ENCODE results near the gene PAF1. TPM values are rescaled to one million over a fixed set of nuclear protein-coding genes. Genes with fewer than 3 reads are reported as not detected.

Gene PAF1
- total RNA-seq, 1 experiment from 2014 or later: 38.0 TPM

DNA sequence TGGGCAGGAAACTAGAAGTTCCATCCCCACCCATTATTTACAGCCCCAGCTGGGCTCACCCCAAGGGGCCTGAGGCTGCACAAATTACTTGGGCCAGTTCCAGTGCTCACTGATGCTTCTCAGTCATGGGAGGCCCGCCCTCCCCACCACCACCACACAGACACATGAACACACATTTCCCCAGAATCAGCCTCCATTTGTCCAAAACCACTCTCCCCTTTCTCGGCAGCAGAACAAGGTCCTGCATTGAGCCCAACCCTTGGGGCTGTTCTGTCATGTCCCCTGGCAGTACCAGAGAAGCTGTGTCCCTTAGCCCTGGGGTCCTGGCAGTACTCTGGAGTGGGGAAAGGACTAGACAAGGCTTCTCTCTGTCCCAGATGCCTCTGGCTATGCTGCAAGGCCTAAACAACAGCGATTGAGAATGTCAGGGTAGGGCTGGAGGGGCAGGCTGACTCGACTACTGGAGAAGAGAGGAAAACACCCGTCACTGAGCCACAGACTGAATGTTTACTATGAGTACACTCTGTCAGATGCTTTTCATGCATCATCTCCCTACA lies 26.9 kb downstream of the PAF1 start:
- Mint-ChIP-seq H3K9me3 (no peaks in the 10 kb centered on the region), H3K27ac (peak overlapping the region in 1 of 3 experiments; percentile 63; a peak in 1 of 7 replicates), H3K36me3 (ENCODE audit: insufficient read depth in 1 of 3, low read depth in 3 of 3) (peaks cover 22 to 71% (median 52%) of the 10 kb centered on the region in 3 experiments; a peak in 6 of 7 replicates), H3K27me3 (ENCODE audit: low read depth) (no peaks in the 10 kb centered on the region; the same call in none of the 2 replicates), H3K4me3 (peak overlapping the region in 1 of 2 experiments; percentile 40; a peak in 1 of 5 replicates), H3K4me1 (no peaks in the 10 kb centered on the region)
- Histone ChIP-seq H3K27me3 (ENCODE audit: insufficient read depth, low read length) (no peaks in the 10 kb centered on the region), H3K4me1 (ENCODE audit: insufficient read depth, low read length) (no peaks in the 10 kb centered on the region), H3K9me3 (ENCODE audit: control insufficient read depth, low read depth, low read length) (no peaks in the 10 kb centered on the region), H3K4ac (ENCODE audit: low read depth, low read length) (no peak overlapping the region), H3K9ac (ENCODE audit: extremely low read depth, insufficient read length, low read length) (no peak overlapping the region), H4K8ac (replicated peaks; ENCODE audit: insufficient read length, low read depth, low read length) (no peak overlapping the region), H4K91ac (ENCODE audit: insufficient read length, low read depth, low read length) (no peak overlapping the region), H2BK12ac (ENCODE audit: insufficient read length, low read depth, low read length) (no peak overlapping the region), H2AFZ (ENCODE audit: low read length) (no peak overlapping the region), H3K14ac (ENCODE audit: insufficient read depth, low read length) (no peak overlapping the region; the same call in 1 of the 2 replicates), H2AK5ac (ENCODE audit: insufficient read length, low read length) (no peak overlapping the region), H3K79me1 (ENCODE audit: insufficient read depth, low read depth, low read length, poor library complexity, severe bottlenecking) (no peaks in the 10 kb centered on the region), H3K27ac (ENCODE audit: insufficient read length, low read depth, low read length) (no peak overlapping the region), H2BK20ac (ENCODE audit: low read depth, low read length, poor library complexity, severe bottlenecking) (no peak overlapping the region), H4K5ac (ENCODE audit: insufficient read length, low read depth, low read length) (no peak overlapping the region), H2BK15ac (ENCODE audit: low read depth, low read length) (no peak overlapping the region), H4K20me1 (ENCODE audit: control insufficient read depth, insufficient read depth, insufficient read length) (no peaks in the 10 kb centered on the region), H3K23ac (ENCODE audit: insufficient read length, low read depth, low read length) (no peak overlapping the region), H3K79me2 (ENCODE audit: insufficient read depth, low read length) (no peaks in the 10 kb centered on the region), H2BK5ac (ENCODE audit: insufficient read length, low read length) (no peak overlapping the region), H2BK120ac (ENCODE audit: low read depth, low read length, poor library complexity, severe bottlenecking) (no peak overlapping the region), H3K4me2 (ENCODE audit: insufficient read depth, insufficient read length, low read length) (no peak overlapping the region), H3K23me2 (ENCODE audit: insufficient read length, low read depth, low read length, poor library complexity, severe bottlenecking) (no peaks in the 10 kb centered on the region), H3T11ph (ENCODE audit: low read length) (no peak overlapping the region), H3K56ac (ENCODE audit: insufficient read length, low read depth, low read length) (no peak overlapping the region), H3K18ac (ENCODE audit: insufficient read length, low read depth, low read length) (no peak overlapping the region)
- DNase-seq: no peak
- WGBS (ENCODE audit: extremely low coverage, insufficient read length, low lambda C conversion rate): no CpG with 5 or more reads among the region's 5 CpGs
- TF ChIP-seq, protein P1, sequence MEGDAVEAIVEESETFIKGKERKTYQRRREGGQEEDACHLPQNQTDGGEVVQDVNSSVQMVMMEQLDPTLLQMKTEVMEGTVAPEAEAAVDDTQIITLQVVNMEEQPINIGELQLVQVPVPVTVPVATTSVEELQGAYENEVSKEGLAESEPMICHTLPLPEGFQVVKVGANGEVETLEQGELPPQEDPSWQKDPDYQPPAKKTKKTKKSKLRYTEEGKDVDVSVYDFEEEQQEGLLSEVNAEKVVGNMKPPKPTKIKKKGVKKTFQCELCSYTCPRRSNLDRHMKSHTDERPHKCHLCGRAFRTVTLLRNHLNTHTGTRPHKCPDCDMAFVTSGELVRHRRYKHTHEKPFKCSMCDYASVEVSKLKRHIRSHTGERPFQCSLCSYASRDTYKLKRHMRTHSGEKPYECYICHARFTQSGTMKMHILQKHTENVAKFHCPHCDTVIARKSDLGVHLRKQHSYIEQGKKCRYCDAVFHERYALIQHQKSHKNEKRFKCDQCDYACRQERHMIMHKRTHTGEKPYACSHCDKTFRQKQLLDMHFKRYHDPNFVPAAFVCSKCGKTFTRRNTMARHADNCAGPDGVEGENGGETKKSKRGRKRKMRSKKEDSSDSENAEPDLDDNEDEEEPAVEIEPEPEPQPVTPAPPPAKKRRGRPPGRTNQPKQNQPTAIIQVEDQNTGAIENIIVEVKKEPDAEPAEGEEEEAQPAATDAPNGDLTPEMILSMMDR (conservative IDR thresholded peaks at IDR 0.05): no peak
